Erythroblast (primary cell): ENCODE measurements around the gene HIC1.

Experiments
- GATA1 ChIP-seq: IDR thresholded peaks from 2 replicates; pipeline ENCODE4 v1.6.1; 2011; ENCODE audit warnings: low read depth, mild to moderate bottlenecking, control low read depth, low read length, moderate library complexity
- POLR2A ChIP-seq: IDR thresholded peaks from 2 replicates; pipeline ENCODE4 v1.6.1; 2011; ENCODE audit warnings: mild to moderate bottlenecking, low read length

- no peak for TF ChIP-seq POLR2A
- no peak for TF ChIP-seq GATA1
Measured at GRCh38 chr17:2111691-2112090, 56.8 kb downstream of the HIC1 start.
